Smooth muscle cell (in vitro differentiated cells): ENCODE data around the gene TUB. TPM values are rescaled to one million over a fixed set of nuclear protein-coding genes. Genes with fewer than 3 reads are reported as not detected.

Source experiments
- DNase-seq: peaks from one replicate; lab custom pipeline; 2025; ENCODE audit not compliant: unreplicated experiment; lab: John Stamatoyannopoulos, UW
- H2AFZ ChIP-seq: fragments of 200-600 bp; sonication (generic); 2 replicates; pipeline ENCODE4 v1.6.0; 2016; ENCODE audit warnings: antibody characterized with exemption, low read depth, mild to moderate bottlenecking
- H3F3A ChIP-seq: fragments of 200-600 bp; sonication (generic); 2 replicates; pipeline ENCODE4 v1.6.0; 2017; ENCODE audit warnings: antibody characterized with exemption, low read depth
- H3K27ac ChIP-seq: fragments of 200-600 bp; sonication (generic); 2 replicates; pipeline ENCODE4 v1.5.1; 2016; ENCODE audit warnings: low read depth, mild to moderate bottlenecking
- H3K27me3 ChIP-seq: fragments of 200-600 bp; sonication (generic); 2 replicates; pipeline ENCODE4 v1.6.1; 2016; ENCODE audit warnings: low read depth, mild to moderate bottlenecking
- H3K36me3 ChIP-seq: fragments of 200-600 bp; sonication (generic); 2 replicates; pipeline ENCODE4 v1.5.1; 2016; ENCODE audit warnings: low read depth
- H3K4me1 ChIP-seq: fragments of 200-600 bp; sonication (generic); 2 replicates; pipeline ENCODE4 v1.5.1; 2016; ENCODE audit warnings: low read depth
- H3K4me2 ChIP-seq: fragments of 200-600 bp; sonication (generic); 2 replicates; pipeline ENCODE4 v1.6.0; 2016; ENCODE audit warnings: mild to moderate bottlenecking
- H3K4me3 ChIP-seq: fragments of 200-600 bp; sonication (generic); 2 replicates; pipeline ENCODE4 v1.5.1; 2016; ENCODE audit warnings: mild to moderate bottlenecking
- H3K79me2 ChIP-seq: fragments of 200-600 bp; sonication (generic); 2 replicates; pipeline ENCODE4 v1.6.0; 2016; ENCODE audit warnings: low read depth, mild to moderate bottlenecking
- H3K9ac ChIP-seq: fragments of 200-600 bp; sonication (generic); 2 replicates; pipeline ENCODE4 v1.6.0; 2016; ENCODE audit warnings: low read depth
- H3K9me3 ChIP-seq: fragments of 200-600 bp; sonication (generic); replicated peaks from 2 replicates; pipeline ENCODE4 v1.5.1; 2016; ENCODE audit warnings: low read depth
- H4K20me1 ChIP-seq: fragments of 200-600 bp; sonication (generic); 2 replicates; pipeline ENCODE4 v1.6.0; 2016; ENCODE audit warnings: low read depth
- CTCF ChIP-seq: fragments of 200-600 bp; sonication (generic); IDR thresholded peaks from 2 replicates; pipeline ENCODE4 v1.5.1; 2017; ENCODE audit warnings: borderline replicate concordance, mild to moderate bottlenecking, antibody characterized with exemption; ENCODE audit not compliant: insufficient read depth, poor library complexity, severe bottlenecking
- WGBS: methylation state at CpG from one replicate; pipeline ENCODE4 v1.1.7; 2016; ENCODE audit warnings: low lambda C conversion rate; 5-methylcytosine and 5-hydroxymethylcytosine counted together
- polyA plus RNA-seq: library from polyadenylated mRNA; unstranded; fragments of >200 nt; fragmentation: Nextera tagmentation; extraction: Ambion mirVana; gene quantifications from 2 replicates; pipeline ENCODE4 v1.2.1, GENCODE V29; 2016
- total RNA-seq: library from RNA; depleted of rRNA; stranded (reverse); fragments of >200 nt; gene quantifications from 2 replicates; pipeline ENCODE4 v1.2.3, GENCODE V29; 2014

TUB gene
- total and polyA plus RNA-seq, 2 experiments from 2014 or later: 6.0 to 9.5 TPM

- Histone ChIP-seq H3K36me3 (no peaks in the 10 kb centered on the region), H3K4me1 (peaks cover 19% of the 10 kb centered on the region), H2AFZ (no peak overlapping the region), H3K9ac (no peak overlapping the region), H3K4me3 (no peak overlapping the region), H3F3A (peaks cover 2% of the 10 kb centered on the region), H3K79me2 (peaks cover 14% of the 10 kb centered on the region), H4K20me1 (peaks cover 65% of the 10 kb centered on the region), H3K27me3 (no peaks in the 10 kb centered on the region), H3K27ac (no peak overlapping the region), H3K4me2 (peak overlapping the region; percentile 90), H3K9me3 (no peaks in the 10 kb centered on the region)
- DNase-seq: no peak
- no peak for TF ChIP-seq CTCF
- WGBS: 86% methylated on average over 9 of the region's 9 CpGs
These were observed 2.0 kb downstream of the TUB start for GRCh38 chr11:8083088-8083395.

- Histone ChIP-seq H3K27ac (no peak overlapping the region), H3F3A (peaks cover 2% of the 10 kb centered on the region), H3K9me3 (no peaks in the 10 kb centered on the region), H3K36me3 (no peaks in the 10 kb centered on the region), H3K79me2 (peaks cover 14% of the 10 kb centered on the region), H3K4me1 (peaks cover 19% of the 10 kb centered on the region), H2AFZ (no peak overlapping the region), H4K20me1 (peaks cover 73% of the 10 kb centered on the region), H3K9ac (no peak overlapping the region), H3K4me2 (no peak overlapping the region), H3K4me3 (no peak overlapping the region), H3K27me3 (no peaks in the 10 kb centered on the region)
- WGBS: 67% methylated on average over 1 of the region's 1 CpG
- no peak for DNase-seq
- no peak for TF ChIP-seq CTCF
These were observed 2.9 kb downstream of the TUB start for GRCh38 chr11:8083871-8084281.

- H3F3A ChIP-seq: peaks cover 2% of the 10 kb centered on the region
- 94% methylated on average over 6 of the region's 6 CpGs for WGBS
- no peak overlapping the region for H3K4me3 ChIP-seq
- H3K4me1 ChIP-seq: peaks cover 19% of the 10 kb centered on the region
- H2AFZ ChIP-seq: no peak overlapping the region
- DNase-seq: no peak
- no peaks in the 10 kb centered on the region for H3K36me3 ChIP-seq
- H4K20me1 ChIP-seq: peaks cover 78% of the 10 kb centered on the region
- no peaks in the 10 kb centered on the region for H3K9me3 ChIP-seq
- H3K4me2 ChIP-seq: no peak overlapping the region
- H3K9ac ChIP-seq: no peak overlapping the region
- H3K27ac ChIP-seq: no peak overlapping the region
- no peak for TF ChIP-seq CTCF
- H3K27me3 ChIP-seq: no peaks in the 10 kb centered on the region
- H3K79me2 ChIP-seq: peaks cover 14% of the 10 kb centered on the region
These were observed 3.3 kb downstream of the TUB start for GRCh38 chr11:8084352-8084751.

- no peak overlapping the region for H3K4me3 ChIP-seq
- H2AFZ ChIP-seq: no peak overlapping the region
- H3K4me1 ChIP-seq: peaks cover 19% of the 10 kb centered on the region
- no peak for DNase-seq
- no peaks in the 10 kb centered on the region for H3K27me3 ChIP-seq
- no peak overlapping the region for H3K4me2 ChIP-seq
- WGBS: 75% methylated on average over 11 of the region's 11 CpGs
- no peaks in the 10 kb centered on the region for H3K36me3 ChIP-seq
- no peaks in the 10 kb centered on the region for H3K9me3 ChIP-seq
- TF ChIP-seq CTCF: no peak
- H3K79me2 ChIP-seq: peaks cover 14% of the 10 kb centered on the region
- no peak overlapping the region for H3K9ac ChIP-seq
- H3F3A ChIP-seq: peaks cover 2% of the 10 kb centered on the region
- H3K27ac ChIP-seq: no peak overlapping the region
- peaks cover 84% of the 10 kb centered on the region for H4K20me1 ChIP-seq
These were observed 4.1 kb downstream of the TUB start for GRCh38 chr11:8085011-8085645.
